Tongue (tissue), 3 donors: ENCODE measurements around the gene KCNN1. TPM values are rescaled to one million over a fixed set of nuclear protein-coding genes. Genes with fewer than 3 reads are reported as not detected.
"Not testable (repeated sequence)": the region's sequence is repeated elsewhere in the genome, so short reads cannot be mapped to it uniquely, and the experiment has no call there.

ENCODE experiments used
- DNase-seq: peaks from one replicate; pipeline ENCODE4 v3.0.0-alpha.2; 2015
- small RNA-seq: library from RNA; depleted of rRNA; stranded (forward); fragments of <200 nt; gene quantifications from one replicate; pipeline ENCODE3, GENCODE V24; 2014; ENCODE audit warnings: low replicate concordance
- total RNA-seq: library from RNA; depleted of rRNA; stranded (reverse); fragments of >200 nt; gene quantifications from one replicate; pipeline ENCODE4 v1.2.3, GENCODE V29; 2014

Gene KCNN1
- total RNA-seq, 1 donor from 2014 or later: 0.41 TPM

GRCh38 chr19:18031401-18031800, 64.5 kb downstream of the KCNN1 start:
- not testable (repeated sequence) for DNase-seq

- not testable (repeated sequence) for DNase-seq
Observed at GRCh38 chr19:18032102-18032501, 65.2 kb downstream of the KCNN1 start.

DNA sequence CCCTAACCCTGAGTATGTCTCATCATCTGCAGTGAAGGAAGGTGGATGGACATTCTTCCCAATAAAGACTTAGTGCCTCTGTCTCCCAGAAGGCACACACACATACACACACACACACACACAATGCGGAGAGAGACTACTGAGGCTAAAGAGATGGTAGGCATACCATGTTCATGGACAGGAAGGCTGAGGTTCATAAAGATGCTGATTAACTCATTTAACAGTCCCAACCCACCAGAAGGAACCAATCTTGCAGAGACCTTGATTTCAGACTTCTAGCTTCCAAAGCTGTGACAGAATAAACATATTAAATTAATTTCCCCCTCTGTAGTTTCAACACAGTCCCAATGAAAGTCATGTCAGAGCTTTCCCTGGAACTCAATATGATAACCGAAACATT, 74.1 kb downstream of the KCNN1 start:
- DNase-seq: no peak

GRCh38 chr19:18043676-18044075, 76.8 kb downstream of the KCNN1 start:
- no peak for DNase-seq

GRCh38 chr19:18044825-18045304, 78.0 kb downstream of the KCNN1 start:
- peak; percentile 88 for DNase-seq

GRCh38 chr19:18045307-18046050, 78.6 kb downstream of the KCNN1 start:
- DNase-seq: no peak

DNA sequence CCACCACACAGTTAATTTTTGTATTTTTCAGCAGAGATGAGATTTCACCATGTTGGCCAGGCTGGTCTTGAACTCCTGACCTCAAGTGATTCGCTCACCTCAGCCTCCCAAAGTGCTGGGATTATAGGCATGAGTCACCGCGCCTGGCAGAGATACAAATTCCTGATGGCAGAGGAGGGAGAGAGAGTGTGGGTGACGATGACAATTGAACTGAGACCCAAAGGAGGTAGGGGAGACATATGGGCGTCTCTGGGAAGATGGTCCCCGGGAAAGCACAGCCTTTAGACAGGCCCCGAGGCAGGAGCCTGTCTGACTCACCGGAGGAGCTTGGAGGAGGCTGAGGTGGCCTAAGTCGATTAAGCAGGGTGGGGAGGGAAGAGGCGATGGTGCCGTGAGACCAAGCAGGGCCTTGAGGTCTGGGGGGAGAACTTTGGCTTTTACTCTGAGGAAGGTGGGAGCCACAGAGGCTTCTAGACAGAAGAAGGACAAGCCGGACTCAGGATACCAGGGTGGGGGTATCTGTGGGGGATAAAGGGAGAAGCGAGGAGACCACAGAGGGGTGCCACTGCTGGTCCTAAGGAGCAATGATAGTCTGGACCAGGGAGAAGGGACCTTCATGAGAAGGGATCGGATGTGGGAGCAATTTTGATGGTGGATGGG, 79.3 kb downstream of the KCNN1 start:
- no peak for DNase-seq

- DNase-seq: peak; percentile 43
Observed at GRCh38 chr19:18049385-18049784, 82.5 kb downstream of the KCNN1 start.

Small RNA genes lying within 50 kb of the gene (small RNA-seq; reads per million reads assigned to genes)
- gene RNA5SP468: not detected

Other genes starting within 250 kb of the KCNN1 start
- 27.4 TPM for gene MAP1S, start 247.6 kb upstream of the KCNN1 start, total RNA-seq
- 2.2 TPM for gene FCHO1, start 215.6 kb upstream of the KCNN1 start, total RNA-seq
- gene B3GNT3, start 172.0 kb upstream of the KCNN1 start, total RNA-seq: 1.8 TPM
- not detected for gene INSL3, start 145.6 kb upstream of the KCNN1 start, total RNA-seq
- 4.6 TPM for gene JAK3, start 119.1 kb upstream of the KCNN1 start, total RNA-seq
- gene RPL18A, start 107.2 kb upstream of the KCNN1 start, total RNA-seq: 799 TPM
- not detected for gene SLC5A5, start 95.2 kb upstream of the KCNN1 start, total RNA-seq
- gene CCDC124, start 34.1 kb upstream of the KCNN1 start, total RNA-seq: 37.2 TPM
- gene ARRDC2, start 41.1 kb downstream of the KCNN1 start, total RNA-seq: 30.1 TPM
- 0.41 TPM for gene IL12RB1, start 119.8 kb downstream of the KCNN1 start, total RNA-seq
- gene MAST3, start 130.7 kb downstream of the KCNN1 start, total RNA-seq: 4.9 TPM
- gene PIK3R2, start 186.1 kb downstream of the KCNN1 start, total RNA-seq: 34.5 TPM
- 0.21 TPM for gene IFI30, start 206.7 kb downstream of the KCNN1 start, total RNA-seq
- gene MPV17L2, start 226.1 kb downstream of the KCNN1 start, total RNA-seq: 6.5 TPM
- gene RAB3A, start 236.9 kb downstream of the KCNN1 start, total RNA-seq: 2.1 TPM